WTC11 (cell line): ENCODE measurements around the gene ATXN7.

ENCODE experiments used
- CTCF ChIP-seq: fragments of 200-600 bp; IDR thresholded peaks from 2 replicates; pipeline ENCODE4 v1.8.0; 2022; ENCODE audit warnings: antibody characterized with exemption
- E2F5 ChIP-seq: sonication (generic); formaldehyde crosslinking; IDR thresholded peaks from 2 replicates; pipeline ENCODE4 v1.8.1; 2022; ENCODE audit warnings: mild to moderate bottlenecking, moderate library complexity, missing genetic modification reagents
- HMGA2 ChIP-seq: fragments of 250-450 bp; sonication (Bioruptor Pico); IDR thresholded peaks from 2 replicates; pipeline ENCODE4 v1.4.0; 2021; ENCODE audit warnings: mild to moderate bottlenecking, moderate library complexity
- IRF2 ChIP-seq: sonication (generic); formaldehyde crosslinking; IDR thresholded peaks from 2 replicates; pipeline ENCODE4 v1.8.0; 2022; ENCODE audit warnings: low read depth, missing genetic modification reagents, borderline replicate concordance
- KAT7 ChIP-seq: sonication (generic); formaldehyde crosslinking; IDR thresholded peaks from 2 replicates; pipeline ENCODE4 v1.8.1; 2023; ENCODE audit warnings: missing genetic modification reagents, mild to moderate bottlenecking, borderline replicate concordance
- NR1H2 ChIP-seq: sonication (generic); formaldehyde crosslinking; IDR thresholded peaks from 2 replicates; pipeline ENCODE4 v1.9.0; 2021; ENCODE audit warnings: mild to moderate bottlenecking, moderate library complexity, missing genetic modification reagents
- SOX15 ChIP-seq: fragments of 250-450 bp; sonication (Bioruptor Pico); IDR thresholded peaks from 2 replicates; pipeline ENCODE4 v1.9.0; 2021; ENCODE audit warnings: mild to moderate bottlenecking
- TCF7 ChIP-seq: sonication (generic); formaldehyde crosslinking; IDR thresholded peaks from 2 replicates; pipeline ENCODE4 v1.8.0; 2022; ENCODE audit warnings: mild to moderate bottlenecking, low read depth, missing genetic modification reagents, moderate library complexity
- ZNF416 ChIP-seq: fragments of 250-450 bp; sonication (Bioruptor Pico); IDR thresholded peaks from 2 replicates; pipeline ENCODE4 v1.9.0; 2021; ENCODE audit warnings: mild to moderate bottlenecking, inconsistent platforms
- ZNF671 ChIP-seq: fragments of 250-450 bp; sonication (Bioruptor Pico); IDR thresholded peaks from 2 replicates; pipeline ENCODE4 v1.8.0; 2021; ENCODE audit warnings: mild to moderate bottlenecking
- TF ChIP-seq, protein P1 (sequence below): sonication (generic); formaldehyde crosslinking; IDR thresholded peaks from 2 replicates; pipeline ENCODE4 v1.8.1; 2023; ENCODE audit warnings: mild to moderate bottlenecking, moderate library complexity, missing genetic modification reagents

DNA sequence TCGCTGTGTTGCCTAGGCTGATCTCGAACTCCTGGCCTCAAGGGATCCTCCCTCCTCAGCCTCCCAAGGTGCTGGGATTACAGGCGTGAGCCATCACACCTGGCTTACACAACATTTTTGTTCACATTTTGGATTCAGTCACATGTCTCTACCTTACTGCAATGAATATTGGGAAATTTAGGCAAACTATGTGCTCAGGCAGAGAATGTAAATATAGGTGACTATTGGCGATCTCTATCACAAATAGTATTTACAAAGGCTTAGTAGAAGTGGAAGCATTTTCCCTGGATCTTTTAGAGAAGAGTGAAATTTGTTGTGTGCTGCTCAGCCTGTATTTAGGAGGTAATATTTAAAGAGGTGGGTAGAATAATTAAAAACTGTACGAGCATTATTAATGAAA lies 27.9 kb downstream of the ATXN7 start:
- TF ChIP-seq CTCF (no peak), SOX15 (no peak), HMGA2 (CRISPR knock-in tag) (no peak), IRF2 (CRISPR knock-in tag) (no peak), ZNF671 (no peak), KAT7 (CRISPR knock-in tag) (no peak), ZNF416 (CRISPR knock-in tag) (no peak), E2F5 (CRISPR knock-in tag) (no peak), NR1H2 (CRISPR knock-in tag) (no peak), TCF7 (CRISPR knock-in tag) (no peak)
- TF ChIP-seq, protein P1, sequence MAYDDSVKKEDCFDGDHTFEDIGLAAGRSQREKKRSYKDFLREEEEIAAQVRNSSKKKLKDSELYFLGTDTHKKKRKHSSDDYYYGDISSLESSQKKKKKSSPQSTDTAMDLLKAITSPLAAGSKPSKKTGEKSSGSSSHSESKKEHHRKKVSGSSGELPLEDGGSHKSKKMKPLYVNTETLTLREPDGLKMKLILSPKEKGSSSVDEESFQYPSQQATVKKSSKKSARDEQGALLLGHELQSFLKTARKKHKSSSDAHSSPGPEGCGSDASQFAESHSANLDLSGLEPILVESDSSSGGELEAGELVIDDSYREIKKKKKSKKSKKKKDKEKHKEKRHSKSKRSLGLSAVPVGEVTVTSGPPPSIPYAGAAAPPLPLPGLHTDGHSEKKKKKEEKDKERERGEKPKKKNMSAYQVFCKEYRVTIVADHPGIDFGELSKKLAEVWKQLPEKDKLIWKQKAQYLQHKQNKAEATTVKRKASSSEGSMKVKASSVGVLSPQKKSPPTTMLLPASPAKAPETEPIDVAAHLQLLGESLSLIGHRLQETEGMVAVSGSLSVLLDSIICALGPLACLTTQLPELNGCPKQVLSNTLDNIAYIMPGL = no peak
